ENCODE results near the gene SPINK14. TPM values are rescaled to one million over a fixed set of nuclear protein-coding genes. Genes with fewer than 3 reads are reported as not detected.
A peak's percentile ranks its signal among the peaks of the same experiment; 100 is the strongest.

Gene SPINK14
- not detected for total RNA-seq

- DNase-seq (ENCODE audit: low read depth in 2 of 3, low spot score in 2 of 3) = no peak
Observed at GRCh38 chr5:148168246-148168645, at the start of gene SPINK14. Gene SPINK14 (plus strand): TSS chr5:148168546. CDS start chr5:148169733, 1,187 bp downstream.

GRCh38 chr5:148120317-148120716 lies 48.0 kb upstream of the SPINK14 start:
- no peak for DNase-seq (ENCODE audit: low read depth in 2 of 3, low spot score in 2 of 3)

- peak in 1 of 3 donors; percentile 6 for DNase-seq (ENCODE audit: low read depth in 2 of 3, low spot score in 2 of 3)
Observed at GRCh38 chr5:148125641-148126040, 42.7 kb upstream of the SPINK14 start.

- no peak for DNase-seq (ENCODE audit: low read depth in 2 of 3, low spot score in 2 of 3)
Observed at GRCh38 chr5:148135091-148136048, 33.0 kb upstream of the SPINK14 start.

- DNase-seq (ENCODE audit: low read depth in 2 of 3, low spot score in 2 of 3) = no peak
Observed at GRCh38 chr5:148140846-148141245, 27.5 kb upstream of the SPINK14 start.

- DNase-seq (ENCODE audit: low read depth in 2 of 3, low spot score in 2 of 3) = no peak
Observed at GRCh38 chr5:148141645-148142044, 26.7 kb upstream of the SPINK14 start.

GRCh38 chr5:148145916-148146315 lies 22.4 kb upstream of the SPINK14 start:
- no peak for DNase-seq (ENCODE audit: low read depth in 2 of 3, low spot score in 2 of 3)

- no peak for DNase-seq (ENCODE audit: low read depth in 2 of 3, low spot score in 2 of 3)
Observed at GRCh38 chr5:148146487-148146886, 21.9 kb upstream of the SPINK14 start.

- no peak for DNase-seq (ENCODE audit: low read depth in 2 of 3, low spot score in 2 of 3)
Observed at GRCh38 chr5:148147415-148147814, 20.9 kb upstream of the SPINK14 start.

GRCh38 chr5:148151872-148152271 lies 16.5 kb upstream of the SPINK14 start:
- no peak for DNase-seq (ENCODE audit: low read depth in 2 of 3, low spot score in 2 of 3)

GRCh38 chr5:148152781-148153180 lies 15.6 kb upstream of the SPINK14 start:
- no peak for DNase-seq (ENCODE audit: low read depth in 2 of 3, low spot score in 2 of 3)

GRCh38 chr5:148156609-148157008 lies 11.7 kb upstream of the SPINK14 start:
- DNase-seq (ENCODE audit: low read depth in 2 of 3, low spot score in 2 of 3) = no peak

- no peak for DNase-seq (ENCODE audit: low read depth in 2 of 3, low spot score in 2 of 3)
Observed at GRCh38 chr5:148162038-148162437, 6.3 kb upstream of the SPINK14 start.

- no peak for DNase-seq (ENCODE audit: low read depth in 2 of 3, low spot score in 2 of 3)
Observed at GRCh38 chr5:148163345-148163744, 5.0 kb upstream of the SPINK14 start.

GRCh38 chr5:148166550-148167283 lies 1.6 kb upstream of the SPINK14 start:
- no peak for DNase-seq (ENCODE audit: low read depth in 2 of 3, low spot score in 2 of 3)

- DNase-seq (ENCODE audit: low read depth in 2 of 3, low spot score in 2 of 3) = no peak
Observed at GRCh38 chr5:148172377-148172776, 4.0 kb downstream of the SPINK14 start.

- no peak for DNase-seq (ENCODE audit: low read depth in 2 of 3, low spot score in 2 of 3)
Observed at GRCh38 chr5:148176480-148176879, 8.1 kb downstream of the SPINK14 start.

GRCh38 chr5:148177207-148177606 lies 8.9 kb downstream of the SPINK14 start:
- peak in 1 of 3 donors; percentile 29 for DNase-seq (ENCODE audit: low read depth in 2 of 3, low spot score in 2 of 3)

- DNase-seq (ENCODE audit: low read depth in 2 of 3, low spot score in 2 of 3) = peak; percentile 2 to 88 (median 57)
Observed at GRCh38 chr5:148179234-148179824, 11.0 kb downstream of the SPINK14 start.

- DNase-seq (ENCODE audit: low read depth in 2 of 3, low spot score in 2 of 3) = peak in 2 of 3 donors; percentile 58 to 72
Observed at GRCh38 chr5:148186248-148187003, 18.1 kb downstream of the SPINK14 start.
